Uterus (tissue), 2 donors: ENCODE measurements around the gene LTBP4.

Source experiments
- CTCF ChIP-seq, 4 experiments: fragments of 200-600 bp in 2 of 4; fragments of 450-650 bp in 2 of 4; sonication (generic) in 2 of 4; IDR thresholded peaks; one replicate each; pipeline ENCODE4 v1.5.1; 2016 to 2019; ENCODE audit warnings: antibody characterized with exemption in 4 of 4, mild to moderate bottlenecking in 2 of 4, moderate library complexity in 1 of 4
- POLR2A ChIP-seq, 2 donors: fragments of 450-650 bp; IDR thresholded peaks; one replicate each; pipeline ENCODE4 v1.6.1; 2016; ENCODE audit warnings: antibody characterized with exemption in 2 of 2, mild to moderate bottlenecking in 1 of 2, moderate library complexity in 1 of 2

- TF ChIP-seq POLR2A (IDR thresholded peaks at IDR 0.05): no peak
- no peak for TF ChIP-seq CTCF (IDR thresholded peaks at IDR 0.05)
Observed at GRCh38 chr19:40588926-40589569, 12.1 kb upstream of the LTBP4 start.
